ENCODE measurements around the gene TRABD2B.

DNA sequence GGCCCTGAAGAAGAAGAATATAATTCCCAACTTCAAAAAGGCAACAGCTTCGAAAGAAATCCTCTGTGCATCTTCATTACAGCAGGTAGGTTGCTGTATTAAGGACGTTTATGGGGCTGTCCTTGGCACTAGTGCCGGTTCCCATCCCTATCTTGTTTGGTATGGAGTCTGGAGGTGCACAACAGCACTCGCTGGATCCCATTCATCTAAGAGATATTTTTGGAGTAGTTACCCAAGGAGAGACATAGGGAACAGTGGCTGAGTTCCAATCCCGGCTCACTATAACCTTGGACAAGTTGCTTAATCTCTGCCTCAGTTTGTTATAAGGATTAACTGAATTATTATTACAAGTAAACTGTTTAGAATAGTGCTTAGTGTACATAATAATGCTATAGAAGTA is 106.4 kb downstream of the TRABD2B start:
- no peak for TF ChIP-seq POLR2A (IDR thresholded peaks at IDR 0.05; ENCODE audit: low read depth, low read length)
- TF ChIP-seq, protein P1, sequence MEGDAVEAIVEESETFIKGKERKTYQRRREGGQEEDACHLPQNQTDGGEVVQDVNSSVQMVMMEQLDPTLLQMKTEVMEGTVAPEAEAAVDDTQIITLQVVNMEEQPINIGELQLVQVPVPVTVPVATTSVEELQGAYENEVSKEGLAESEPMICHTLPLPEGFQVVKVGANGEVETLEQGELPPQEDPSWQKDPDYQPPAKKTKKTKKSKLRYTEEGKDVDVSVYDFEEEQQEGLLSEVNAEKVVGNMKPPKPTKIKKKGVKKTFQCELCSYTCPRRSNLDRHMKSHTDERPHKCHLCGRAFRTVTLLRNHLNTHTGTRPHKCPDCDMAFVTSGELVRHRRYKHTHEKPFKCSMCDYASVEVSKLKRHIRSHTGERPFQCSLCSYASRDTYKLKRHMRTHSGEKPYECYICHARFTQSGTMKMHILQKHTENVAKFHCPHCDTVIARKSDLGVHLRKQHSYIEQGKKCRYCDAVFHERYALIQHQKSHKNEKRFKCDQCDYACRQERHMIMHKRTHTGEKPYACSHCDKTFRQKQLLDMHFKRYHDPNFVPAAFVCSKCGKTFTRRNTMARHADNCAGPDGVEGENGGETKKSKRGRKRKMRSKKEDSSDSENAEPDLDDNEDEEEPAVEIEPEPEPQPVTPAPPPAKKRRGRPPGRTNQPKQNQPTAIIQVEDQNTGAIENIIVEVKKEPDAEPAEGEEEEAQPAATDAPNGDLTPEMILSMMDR (conservative IDR thresholded peaks at IDR 0.05; ENCODE audit: low read depth, low read length) = no peak
- TF ChIP-seq RAD21 (IDR thresholded peaks at IDR 0.05; ENCODE audit: low read length) = no peak
- TF ChIP-seq, protein P2, sequence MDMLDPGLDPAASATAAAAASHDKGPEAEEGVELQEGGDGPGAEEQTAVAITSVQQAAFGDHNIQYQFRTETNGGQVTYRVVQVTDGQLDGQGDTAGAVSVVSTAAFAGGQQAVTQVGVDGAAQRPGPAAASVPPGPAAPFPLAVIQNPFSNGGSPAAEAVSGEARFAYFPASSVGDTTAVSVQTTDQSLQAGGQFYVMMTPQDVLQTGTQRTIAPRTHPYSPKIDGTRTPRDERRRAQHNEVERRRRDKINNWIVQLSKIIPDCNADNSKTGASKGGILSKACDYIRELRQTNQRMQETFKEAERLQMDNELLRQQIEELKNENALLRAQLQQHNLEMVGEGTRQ (IDR thresholded peaks at IDR 0.05; ENCODE audit: low read depth, low read length) = no peak
